H9 (cell line): ENCODE data around the gene PPP1R16B. TPM values are rescaled to one million over a fixed set of nuclear protein-coding genes. Genes with fewer than 3 reads are reported as not detected.
A peak's percentile ranks its signal among the peaks of the same experiment; 100 is the strongest.

Experiments
- DNase-seq: peaks from one replicate; pipeline ENCODE4 v3.0.0-alpha.2; 2017
- H2AFZ ChIP-seq: one replicate; pipeline ENCODE4 v1.6.1; 2013; ENCODE audit warnings: mild to moderate bottlenecking, low read length, control low read depth, moderate library complexity
- H2AK5ac ChIP-seq: 2 replicates; pipeline ENCODE4 v1.6.1; 2013; ENCODE audit warnings: low read length, control low read depth, mixed read lengths; ENCODE audit not compliant: insufficient read length
- H2BK120ac ChIP-seq: one replicate; pipeline ENCODE4 v1.6.1; 2013; ENCODE audit warnings: low read depth, mild to moderate bottlenecking, low read length, control low read depth, inconsistent platforms; ENCODE audit not compliant: poor library complexity, severe bottlenecking
- H2BK12ac ChIP-seq: 2 replicates; pipeline ENCODE4 v1.6.1; 2013; ENCODE audit warnings: low read length, control low read depth, mixed read lengths, low read depth; ENCODE audit not compliant: insufficient read length
- H2BK15ac ChIP-seq: 2 replicates; pipeline ENCODE4 v1.6.1; 2013; ENCODE audit warnings: low read depth, low read length, control low read depth
- H2BK20ac ChIP-seq: one replicate; pipeline ENCODE4 v1.6.1; 2013; ENCODE audit warnings: low read depth, mild to moderate bottlenecking, low read length, control low read depth, inconsistent platforms; ENCODE audit not compliant: poor library complexity, severe bottlenecking
- H2BK5ac ChIP-seq: 2 replicates; pipeline ENCODE4 v1.6.1; 2013; ENCODE audit warnings: low read length, control low read depth, mixed read lengths; ENCODE audit not compliant: insufficient read length
- H3K14ac ChIP-seq: 2 replicates; pipeline ENCODE4 v1.6.1; 2013; ENCODE audit warnings: low read length, control low read depth; ENCODE audit not compliant: insufficient read depth
- H3K18ac ChIP-seq: 2 replicates; pipeline ENCODE4 v1.6.1; 2013; ENCODE audit warnings: low read depth, mild to moderate bottlenecking, mixed read lengths, low read length, control low read depth; ENCODE audit not compliant: insufficient read length
- H3K23ac ChIP-seq: 2 replicates; pipeline ENCODE4 v1.6.1; 2013; ENCODE audit warnings: low read length, control low read depth, mixed read lengths, low read depth; ENCODE audit not compliant: insufficient read length
- H3K23me2 ChIP-seq: 2 replicates; pipeline ENCODE4 v1.6.1; 2013; ENCODE audit warnings: low read depth, mild to moderate bottlenecking, mixed read lengths, low read length, control low read depth; ENCODE audit not compliant: insufficient read length, poor library complexity, severe bottlenecking
- H3K27ac ChIP-seq: 2 replicates; pipeline ENCODE4 v1.5.1; 2013; ENCODE audit warnings: low read length, control low read depth, mixed read lengths, low read depth; ENCODE audit not compliant: insufficient read length
- H3K27me3 ChIP-seq: 2 replicates; pipeline ENCODE4 v1.6.1; 2013; ENCODE audit warnings: low read length, control low read depth, inconsistent platforms; ENCODE audit not compliant: insufficient read depth
- H3K4ac ChIP-seq: 2 replicates; pipeline ENCODE4 v1.6.1; 2013; ENCODE audit warnings: low read depth, mild to moderate bottlenecking, control low read depth, inconsistent platforms, low read length, moderate library complexity
- H3K4me1 ChIP-seq: 2 replicates; pipeline ENCODE4 v1.6.1; 2013; ENCODE audit warnings: low read length, control low read depth, inconsistent platforms; ENCODE audit not compliant: insufficient read depth
- H3K4me2 ChIP-seq: 2 replicates; pipeline ENCODE4 v1.6.1; 2013; ENCODE audit warnings: low read length, control low read depth, mixed read lengths; ENCODE audit not compliant: insufficient read length, insufficient read depth
- H3K56ac ChIP-seq: 2 replicates; pipeline ENCODE4 v1.6.1; 2013; ENCODE audit warnings: low read depth, mild to moderate bottlenecking, mixed read lengths, low read length, control low read depth; ENCODE audit not compliant: insufficient read length
- H3K79me1 ChIP-seq: 2 replicates; pipeline ENCODE4 v1.6.1; 2013; ENCODE audit warnings: low read depth, mild to moderate bottlenecking, moderate library complexity, low read length, control low read depth, inconsistent platforms; ENCODE audit not compliant: insufficient read depth, poor library complexity, severe bottlenecking
- H3K79me2 ChIP-seq: 2 replicates; pipeline ENCODE4 v1.6.1; 2013; ENCODE audit warnings: low read length, control low read depth, inconsistent platforms; ENCODE audit not compliant: insufficient read depth
- H3K9ac ChIP-seq: 2 replicates; pipeline ENCODE4 v1.6.1; 2013; ENCODE audit warnings: low read length, control low read depth, mixed read lengths; ENCODE audit not compliant: insufficient read length; ENCODE audit errors: extremely low read depth
- H3K9me3 ChIP-seq: one replicate; pipeline ENCODE4 v1.6.1; 2013; ENCODE audit warnings: low read depth, low read length, inconsistent platforms; ENCODE audit not compliant: control insufficient read depth
- H3T11ph ChIP-seq: one replicate; pipeline ENCODE4 v1.6.1; 2013; ENCODE audit warnings: mild to moderate bottlenecking, low read length, control low read depth, inconsistent platforms
- H4K20me1 ChIP-seq: one replicate; pipeline ENCODE4 v1.6.1; 2013; ENCODE audit not compliant: control insufficient read depth, insufficient read length, insufficient read depth
- H4K5ac ChIP-seq: 2 replicates; pipeline ENCODE4 v1.6.1; 2013; ENCODE audit warnings: low read depth, mild to moderate bottlenecking, mixed read lengths, low read length, control low read depth; ENCODE audit not compliant: insufficient read length
- H4K8ac ChIP-seq: replicated peaks from 2 replicates; pipeline ENCODE4 v1.6.1; 2013; ENCODE audit warnings: low read length, control low read depth, mixed read lengths, low read depth; ENCODE audit not compliant: insufficient read length
- H4K91ac ChIP-seq: 2 replicates; pipeline ENCODE4 v1.6.1; 2013; ENCODE audit warnings: low read depth, mild to moderate bottlenecking, moderate library complexity, mixed read lengths, low read length, control low read depth; ENCODE audit not compliant: insufficient read length
- H3K27ac Mint-ChIP-seq, 3 experiments: 2 replicates in 2 of 3; 3 replicates in 1 of 3; pipeline ENCODE4 v1.8.0; 2020 to 2021; ENCODE audit warnings: mixed read lengths in 3 of 3, mild to moderate bottlenecking in 1 of 3, moderate library complexity in 1 of 3
- H3K27me3 Mint-ChIP-seq: 2 replicates; pipeline ENCODE4 v1.8.0; 2021; ENCODE audit warnings: low read depth, mild to moderate bottlenecking, moderate library complexity, mixed read lengths
- H3K36me3 Mint-ChIP-seq, 3 experiments: 2 replicates in 2 of 3; 3 replicates in 1 of 3; pipeline ENCODE4 v1.8.0; 2020 to 2021; ENCODE audit warnings: low read depth in 3 of 3, mixed read lengths in 3 of 3; ENCODE audit not compliant: insufficient read depth in 1 of 3
- H3K4me1 Mint-ChIP-seq, 2 experiments: 2 replicates each; pipeline ENCODE4 v1.8.0; 2020; ENCODE audit warnings: mixed read lengths in 2 of 2
- H3K4me3 Mint-ChIP-seq, 2 experiments: 2 replicates in 1 of 2; 3 replicates in 1 of 2; pipeline ENCODE4 v1.8.0; 2020 to 2021; ENCODE audit warnings: mild to moderate bottlenecking in 2 of 2, mixed read lengths in 2 of 2, moderate library complexity in 1 of 2
- H3K9me3 Mint-ChIP-seq, 2 experiments: 2 replicates in 1 of 2; 3 replicates in 1 of 2; pipeline ENCODE4 v1.8.0; 2020; ENCODE audit warnings: mild to moderate bottlenecking in 2 of 2, mixed read lengths in 2 of 2, moderate library complexity in 1 of 2
- CTCF ChIP-seq: fragments of 200-600 bp; sonication (generic); conservative IDR thresholded peaks from 3 replicates; pipeline ENCODE4 v1.8.0; 2021; ENCODE audit warnings: antibody characterized with exemption, mild to moderate bottlenecking
- WGBS: extraction: QIAGEN DNeasy Blood & Tissue Kit; methylation state at CpG from one replicate; pipeline ENCODE4 v1.1.7; 2013; ENCODE audit warnings: missing lambda C conversion rate, low lambda C conversion rate, mixed read lengths; ENCODE audit not compliant: insufficient read length; ENCODE audit errors: extremely low coverage; 5-methylcytosine and 5-hydroxymethylcytosine counted together
- total RNA-seq: library from RNA; stranded (reverse); gene quantifications from 2 replicates; pipeline ENCODE4 v1.2.1, GENCODE V29; 2021

The PPP1R16B gene
- total RNA-seq, 1 experiment from 2014 or later = 8.2 TPM

- no peaks in the 10 kb centered on the region for H4K20me1 ChIP-seq
- peaks cover 14 to 23% of the 10 kb centered on the region in 2 experiments for H3K4me1 Mint-ChIP-seq
- no peak overlapping the region for H4K5ac ChIP-seq
- no peaks in the 10 kb centered on the region for H3K9me3 ChIP-seq
- H3K4ac ChIP-seq = no peak overlapping the region
- H3K14ac ChIP-seq = no peak overlapping the region
- no peak for TF ChIP-seq CTCF
- H3K9ac ChIP-seq = no peak overlapping the region
- peak overlapping the region in 2 of 3 experiments; percentile 55 to 65; a peak in 4 of 7 replicates for H3K27ac Mint-ChIP-seq
- H4K8ac ChIP-seq = no peak overlapping the region
- no peak overlapping the region for H3K18ac ChIP-seq
- H3K79me1 ChIP-seq = no peaks in the 10 kb centered on the region
- H3K9me3 Mint-ChIP-seq = no peaks in the 10 kb centered on the region; a peak in 1 of 5 replicates
- no peaks in the 10 kb centered on the region for H3K79me2 ChIP-seq
- no peak overlapping the region for H3T11ph ChIP-seq
- DNase-seq = no peak
- H3K27ac ChIP-seq = no peak overlapping the region
- no peak overlapping the region for H3K4me2 ChIP-seq
- H2AK5ac ChIP-seq = no peak overlapping the region
- H3K36me3 Mint-ChIP-seq = no peaks in the 10 kb centered on the region
- WGBS = no CpG with 5 or more reads among the region's 14 CpGs
- no peaks in the 10 kb centered on the region for H3K27me3 ChIP-seq
- no peak overlapping the region for H3K23ac ChIP-seq
- no peak overlapping the region for H3K56ac ChIP-seq
- no peaks in the 10 kb centered on the region for H3K4me1 ChIP-seq
- no peak overlapping the region for H2BK12ac ChIP-seq
- no peak overlapping the region for H2BK15ac ChIP-seq
- no peak overlapping the region for H2AFZ ChIP-seq
- no peak overlapping the region for H2BK120ac ChIP-seq
- no peaks in the 10 kb centered on the region for H3K27me3 Mint-ChIP-seq
- no peak overlapping the region for H4K91ac ChIP-seq
- no peak overlapping the region for H2BK20ac ChIP-seq
- no peak overlapping the region; a peak in 1 of 5 replicates for H3K4me3 Mint-ChIP-seq
- H2BK5ac ChIP-seq = no peak overlapping the region
- no peaks in the 10 kb centered on the region for H3K23me2 ChIP-seq
These were observed 75.6 kb downstream of the PPP1R16B start for GRCh38 chr20:38880952-38881735.
